Transverse colon (tissue), 4 donors: Measurements from ENCODE around the gene TFB2M.

Experiments
- CTCF ChIP-seq, 5 experiments: fragments of 200-600 bp in 3 of 5; fragments of 450-650 bp in 2 of 5; sonication (generic) in 3 of 5; IDR thresholded peaks; 1 replicate in 2 of 5; 2 replicates in 3 of 5; pipeline ENCODE4 v1.5.1; 2016 to 2017; ENCODE audit warnings: antibody characterized with exemption in 5 of 5, inconsistent platforms in 3 of 5, mild to moderate bottlenecking in 2 of 5, moderate library complexity in 1 of 5
- POLR2A ChIP-seq: fragments of 450-650 bp; IDR thresholded peaks from one replicate; pipeline ENCODE4 v1.6.1; 2016; ENCODE audit warnings: antibody characterized with exemption, mild to moderate bottlenecking, moderate library complexity
- POLR2AphosphoS5 ChIP-seq, 3 donors: sonication (generic); formaldehyde crosslinking; IDR thresholded peaks; one replicate each; pipeline ENCODE4 v1.6.1; 2016; ENCODE audit warnings: antibody characterized with exemption in 3 of 3

- TF ChIP-seq CTCF (IDR thresholded peaks at IDR 0.05) (no peak), POLR2AphosphoS5 (IDR thresholded peaks at IDR 0.05) (no peak), POLR2A (no peak)
Observed at GRCh38 chr1:246513619-246514343, 52.3 kb downstream of the TFB2M start.
